GM19239 (cell line): ENCODE data around the gene SELENOF.
"Not testable (repeated sequence)": the region's sequence is repeated elsewhere in the genome, so short reads cannot be mapped to it uniquely, and the experiment has no call there.

Source experiments
- DNase-seq: peaks from one replicate; pipeline ENCODE4 v3.0.0; 2011; ENCODE audit warnings: low spot score; ENCODE audit not compliant: insufficient read length
- FAIRE-seq: peaks from 2 replicates; lab custom pipeline; 2011; peaks lifted over from hg19 to GRCh38; lab: Jason Lieb, UNC

Gene SELENOF

DNA sequence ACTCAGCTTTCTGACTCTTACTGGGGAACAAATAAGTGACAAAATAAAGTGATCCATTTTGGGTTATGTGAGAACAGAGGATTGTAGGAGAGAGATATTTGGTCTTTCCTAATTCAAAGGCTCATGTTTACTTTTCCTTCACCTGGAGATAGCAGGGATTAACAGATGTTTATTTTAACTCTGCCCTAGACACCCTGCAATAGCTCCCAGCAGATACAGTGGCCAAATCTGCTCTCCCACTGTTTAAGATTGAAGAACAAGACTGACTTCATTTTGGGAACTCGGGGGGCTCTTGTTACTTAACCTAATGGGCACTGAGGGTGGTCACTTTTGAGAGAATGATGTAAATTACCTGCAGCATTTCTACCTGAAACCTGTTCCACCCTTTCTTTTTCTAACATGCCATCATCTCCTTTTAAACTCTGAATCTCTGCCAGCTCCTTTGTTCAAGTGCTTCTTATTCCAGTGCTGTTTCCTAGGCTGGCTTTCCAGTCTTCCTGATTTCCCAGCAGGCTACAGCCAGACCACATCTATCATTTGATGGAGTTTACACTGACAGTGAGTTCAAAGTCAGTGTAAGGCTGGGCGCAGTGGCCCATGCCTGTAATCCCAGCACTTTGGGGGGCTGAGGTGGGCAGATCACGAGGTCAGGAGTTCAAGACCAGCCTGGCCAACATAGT is 90.0 kb downstream of the SELENOF start:
- FAIRE-seq (no peak), DNase-seq (no peak)

- DNase-seq (no peak), FAIRE-seq (no peak)
Measured at GRCh38 chr1:86823386-86823785, 90.5 kb downstream of the SELENOF start.

DNA sequence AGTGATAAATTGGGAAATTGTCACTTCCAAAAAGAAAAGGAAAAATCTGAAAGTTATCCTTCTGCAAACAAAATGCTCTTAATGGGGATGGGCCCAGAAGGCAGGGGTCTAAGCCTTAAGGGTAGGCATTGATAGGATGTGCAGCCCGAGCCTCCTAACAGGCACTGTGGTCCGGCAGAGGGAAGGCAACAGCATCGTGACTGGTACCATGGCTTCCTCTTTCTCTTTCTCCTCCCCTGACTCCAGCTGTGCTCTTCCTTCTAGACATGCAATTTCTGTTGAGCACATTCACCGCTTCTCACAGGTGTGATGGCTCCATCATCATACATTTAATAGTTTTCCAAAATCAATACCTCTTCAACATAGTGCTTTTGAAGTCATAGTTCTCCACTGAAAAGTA is 91.5 kb downstream of the SELENOF start:
- DNase-seq = no peak
- FAIRE-seq = no peak

DNA sequence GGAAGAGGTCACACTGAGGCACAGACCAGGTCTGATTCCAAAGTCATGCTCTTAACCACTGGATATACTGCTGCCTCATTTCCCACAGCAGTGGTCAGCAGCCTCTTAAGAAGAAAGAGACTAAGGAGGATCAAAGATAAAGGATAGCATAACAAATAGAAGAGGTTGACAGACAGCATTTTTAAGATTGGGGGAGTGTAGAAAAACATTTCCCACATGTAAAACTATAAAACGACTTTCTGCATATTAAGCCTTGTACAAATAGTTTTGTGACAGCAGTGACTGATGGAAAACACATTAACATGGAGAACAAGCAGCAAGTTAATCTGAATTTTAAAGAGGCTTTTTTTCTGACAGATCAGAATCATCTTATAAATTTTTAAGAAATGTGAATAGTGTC is 92.0 kb downstream of the SELENOF start:
- no peak for DNase-seq
- FAIRE-seq = no peak

DNA sequence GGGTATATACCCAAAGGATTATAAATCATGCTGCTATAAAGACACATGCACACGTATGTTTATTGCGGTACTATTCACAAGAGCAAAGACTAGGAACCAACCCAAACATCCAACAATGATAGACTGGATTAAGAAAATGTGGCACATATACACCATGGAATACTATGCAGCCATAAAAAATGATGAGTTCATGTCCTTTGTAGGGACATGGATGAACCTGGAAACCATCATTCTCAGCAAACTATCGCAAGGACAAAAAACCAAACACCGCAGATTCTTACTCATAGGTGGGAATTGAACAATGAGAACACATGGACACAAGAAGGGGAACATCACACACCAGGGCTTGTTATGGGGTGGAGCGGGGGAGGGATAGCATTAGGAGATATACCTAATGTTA is 94.0 kb downstream of the SELENOF start:
- not testable (repeated sequence) for FAIRE-seq, DNase-seq

DNA sequence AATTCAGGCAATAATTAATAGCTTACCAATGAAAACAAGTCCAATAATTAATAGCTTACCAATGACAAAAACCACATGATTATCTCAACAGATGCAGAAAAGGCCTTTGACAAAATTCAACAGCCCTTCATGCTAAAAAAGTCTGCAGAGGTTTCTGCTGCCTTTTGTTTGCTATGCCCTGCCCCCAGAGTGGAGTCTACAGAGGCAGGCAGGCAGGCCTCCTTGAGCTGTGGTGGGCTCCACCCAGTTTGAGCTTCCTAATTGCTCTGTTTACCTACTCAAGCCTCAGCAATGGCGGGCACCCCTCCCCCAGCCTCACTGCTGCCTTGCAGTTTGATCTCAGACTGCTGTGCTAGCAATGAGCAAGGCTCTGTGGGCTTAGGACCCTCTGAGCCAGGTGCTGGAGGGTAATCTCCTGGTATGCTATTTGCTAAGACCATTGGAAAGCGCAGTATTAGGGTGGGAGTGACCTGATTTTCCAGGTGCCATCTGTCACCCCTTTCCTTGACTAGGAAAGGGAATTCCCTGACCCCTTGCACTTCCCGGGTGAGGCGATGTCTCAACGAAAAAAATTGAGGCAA is 96.6 kb downstream of the SELENOF start:
- not testable (repeated sequence) for DNase-seq, FAIRE-seq

GRCh38 chr1:86814118-86814517 is 99.8 kb downstream of the SELENOF start:
- not testable (repeated sequence) for DNase-seq, FAIRE-seq
